Right renal pelvis (tissue), 4 donors: ENCODE measurements around the gene ASIC3. TPM values are rescaled to one million over a fixed set of nuclear protein-coding genes. Genes with fewer than 3 reads are reported as not detected.

Experiments
- DNase-seq, 4 donors: peaks; one replicate each; pipeline ENCODE4 v3.0.0-alpha.2; 2013; ENCODE audit warnings: low read depth in 4 of 4, low spot score in 3 of 4, missing footprints in 1 of 4
- polyA plus RNA-seq, 4 donors: library from polyadenylated mRNA; unstranded; fragments of 120-200 nt; gene quantifications; one replicate each; pipeline ENCODE4 v1.2.1, GENCODE V29; 2013; ENCODE audit not compliant: insufficient read length in 4 of 4

Gene ASIC3
- polyA plus RNA-seq, 4 donors: 1.9 to 2.2 (median 2.1) TPM

- no peak for DNase-seq
These were observed 51.3 kb downstream of the ASIC3 start for GRCh38 chr7:151099486-151100211.

- no peak for DNase-seq
These were observed 52.6 kb downstream of the ASIC3 start for GRCh38 chr7:151100921-151101320.

- DNase-seq: no peak
These were observed 53.5 kb downstream of the ASIC3 start for GRCh38 chr7:151101621-151102396.

Other genes with a start within 250 kb of the ASIC3 start
- gene TMEM176B, start 248.2 kb upstream of the ASIC3 start, polyA plus RNA-seq: 100 to 1,000 TPM in 1 of 4 donors, 10 to 100 TPM in 3; 74.1 to 105 (median 87.3) TPM
- gene TMEM176A, start 247.8 kb upstream of the ASIC3 start, polyA plus RNA-seq: 100 to 1,000 TPM in 2 of 4 donors, 10 to 100 TPM in 2; 91.0 to 130 (median 96.0) TPM
- gene AOC1, start 196.0 kb upstream of the ASIC3 start, polyA plus RNA-seq: 100 to 1,000 TPM in 1 of 4 donors, 10 to 100 TPM in 3; 32.0 to 108 (median 60.4) TPM
- 10 to 100 TPM; 14.3 to 26.1 (median 17.7) TPM for gene KCNH2, start 70.2 kb upstream of the ASIC3 start, polyA plus RNA-seq
- 10 to 100 TPM in 2 of 4 donors, 1 to 10 TPM in 2; 9.1 to 14.2 (median 10.3) TPM for gene NOS3, start 57.5 kb upstream of the ASIC3 start, polyA plus RNA-seq
- gene ATG9B, start 24.0 kb upstream of the ASIC3 start, polyA plus RNA-seq: 1 to 10 TPM in 3 of 4 donors, under 1 TPM in 1; 0.65 to 2.5 (median 2.0) TPM
- gene ABCB8, start 20.1 kb upstream of the ASIC3 start, polyA plus RNA-seq: 10 to 100 TPM; 18.7 to 23.7 (median 21.3) TPM
- 10 to 100 TPM; 15.8 to 19.0 (median 17.6) TPM for gene CDK5, start 9.4 kb downstream of the ASIC3 start, polyA plus RNA-seq
- 100 to 1,000 TPM in 1 of 4 donors, 10 to 100 TPM in 3; 89.0 to 104 (median 93.9) TPM for gene SLC4A2, start 11.1 kb downstream of the ASIC3 start, polyA plus RNA-seq
- gene FASTK, start 32.3 kb downstream of the ASIC3 start, polyA plus RNA-seq: 10 to 100 TPM; 49.5 to 77.1 (median 50.8) TPM
- gene TMUB1, start 35.0 kb downstream of the ASIC3 start, polyA plus RNA-seq: 10 to 100 TPM; 26.2 to 43.0 (median 27.9) TPM
- 10 to 100 TPM; 56.0 to 71.1 (median 63.4) TPM for gene AGAP3, start 37.9 kb downstream of the ASIC3 start, polyA plus RNA-seq
- gene GBX1, start 119.2 kb downstream of the ASIC3 start, polyA plus RNA-seq: under 1 TPM in 3 of 4 donors, not detected in 1; 0.13 to 0.24 (median 0.22) TPM
- gene ASB10, start 138.7 kb downstream of the ASIC3 start, polyA plus RNA-seq: not detected
- not detected for gene H2BK1, start 162.0 kb downstream of the ASIC3 start, polyA plus RNA-seq
- 10 to 100 TPM; 25.1 to 28.6 (median 27.6) TPM for gene ABCF2, start 178.7 kb downstream of the ASIC3 start, polyA plus RNA-seq
- 10 to 100 TPM; 23.9 to 29.4 (median 25.3) TPM for gene CHPF2, start 184.0 kb downstream of the ASIC3 start, polyA plus RNA-seq
- gene SMARCD3, start 200.2 kb downstream of the ASIC3 start, polyA plus RNA-seq: 10 to 100 TPM; 61.3 to 71.7 (median 66.9) TPM